MM.1S (cell line): Measurements from ENCODE around the gene RHBG.

Experiments
- DNase-seq: peaks from one replicate; pipeline ENCODE4 v3.0.0-alpha.2; 2015
- H2AFZ ChIP-seq: fragments of 300-600 bp; sonication (generic); 2 replicates; pipeline ENCODE4 v1.6.0; 2016; ENCODE audit warnings: antibody characterized with exemption, low read length
- H3F3A ChIP-seq: fragments of 300-600 bp; sonication (generic); 2 replicates; pipeline ENCODE4 v1.6.1; 2016; ENCODE audit warnings: mild to moderate bottlenecking, antibody characterized with exemption, low read length, moderate library complexity, mixed read lengths; ENCODE audit not compliant: insufficient read depth
- H3K27ac ChIP-seq: fragments of 300-600 bp; sonication (generic); 2 replicates; pipeline ENCODE4 v1.5.1; 2016; ENCODE audit warnings: mild to moderate bottlenecking, low read length
- H3K27me3 ChIP-seq: fragments of 300-600 bp; sonication (generic); replicated peaks from 2 replicates; pipeline ENCODE4 v1.6.0; 2016; ENCODE audit warnings: low read length; ENCODE audit not compliant: insufficient read depth
- H3K36me3 ChIP-seq: fragments of 300-600 bp; sonication (generic); replicated peaks from 2 replicates; pipeline ENCODE4 v1.6.1; 2016; ENCODE audit warnings: mild to moderate bottlenecking, low read length, mixed read lengths; ENCODE audit not compliant: insufficient read depth
- H3K4me1 ChIP-seq: fragments of 300-600 bp; sonication (generic); 2 replicates; pipeline ENCODE4 v1.6.1; 2016; ENCODE audit warnings: low read length, mixed read lengths
- H3K4me2 ChIP-seq: fragments of 300-600 bp; sonication (generic); 2 replicates; pipeline ENCODE4 v1.6.0; 2016; ENCODE audit warnings: low read depth, low read length
- H3K4me3 ChIP-seq: fragments of 300-600 bp; sonication (generic); 2 replicates; pipeline ENCODE4 v1.5.1; 2016; ENCODE audit warnings: low read length, mixed read lengths
- H3K79me2 ChIP-seq: fragments of 300-600 bp; sonication (generic); 2 replicates; pipeline ENCODE4 v1.6.1; 2016; ENCODE audit warnings: mixed run types, low read length, mixed read lengths
- H3K9ac ChIP-seq: fragments of 300-600 bp; sonication (generic); 2 replicates; pipeline ENCODE4 v1.6.1; 2016; ENCODE audit warnings: low read length, mixed read lengths
- H3K9me2 ChIP-seq: fragments of 300-600 bp; sonication (generic); replicated peaks from 2 replicates; pipeline ENCODE4 v1.6.1; 2016; ENCODE audit warnings: mild to moderate bottlenecking, low read length, mixed read lengths; ENCODE audit not compliant: insufficient read depth
- H3K9me3 ChIP-seq: fragments of 300-600 bp; sonication (generic); replicated peaks from 2 replicates; pipeline ENCODE4 v1.6.1; 2016; ENCODE audit warnings: mild to moderate bottlenecking, low read length, mixed read lengths; ENCODE audit not compliant: insufficient read depth
- H4K20me1 ChIP-seq: fragments of 300-600 bp; sonication (generic); 2 replicates; pipeline ENCODE4 v1.6.1; 2016; ENCODE audit warnings: mild to moderate bottlenecking, low read length, moderate library complexity, mixed read lengths; ENCODE audit not compliant: insufficient read depth
- CTCF ChIP-seq: fragments of 300-600 bp; sonication (generic); IDR thresholded peaks from 2 replicates; pipeline ENCODE4 v1.5.1; 2016; ENCODE audit warnings: antibody characterized with exemption, low read length, mixed read lengths
- EZH2 ChIP-seq: fragments of 300-600 bp; sonication (generic); optimal IDR thresholded peaks from 2 replicates; pipeline ENCODE3; 2017; ENCODE audit warnings: low read depth, mild to moderate bottlenecking, antibody characterized with exemption, low read length, mixed read lengths
- EZH2phosphoT487 ChIP-seq: fragments of 300-600 bp; sonication (generic); IDR thresholded peaks from 2 replicates; pipeline ENCODE4 v1.6.1; 2018; ENCODE audit warnings: antibody characterized with exemption, low read length

RHBG gene

GRCh38 chr1:156359249-156359648 lies 9.8 kb upstream of the RHBG start:
- no peaks in the 10 kb centered on the region for H3K9me3 ChIP-seq
- no peaks in the 10 kb centered on the region for H3F3A ChIP-seq
- no peak overlapping the region for H3K4me3 ChIP-seq
- H3K9me2 ChIP-seq, result no peaks in the 10 kb centered on the region
- no peak overlapping the region for H3K27ac ChIP-seq
- H3K4me1 ChIP-seq, result 0 out of 2 replicates have a peak, but pooled peaks cover 8% of the 10 kb centered on the region
- H3K36me3 ChIP-seq, result no peaks in the 10 kb centered on the region
- H3K27me3 ChIP-seq, result peaks cover 33% of the 10 kb centered on the region
- no peak for DNase-seq
- H3K79me2 ChIP-seq, result no peaks in the 10 kb centered on the region
- H3K4me2 ChIP-seq, result no peak overlapping the region
- no peaks in the 10 kb centered on the region for H4K20me1 ChIP-seq
- TF ChIP-seq EZH2, result no peak
- H2AFZ ChIP-seq, result no peak overlapping the region
- H3K9ac ChIP-seq, result no peak overlapping the region

GRCh38 chr1:156359973-156360372 lies 9.0 kb upstream of the RHBG start:
- TF ChIP-seq EZH2 (no peak), CTCF (no peak), EZH2phosphoT487 (no peak)
- 0 out of 2 replicates have a peak, but pooled peaks cover 8% of the 10 kb centered on the region for H3K4me1 ChIP-seq
- no peak overlapping the region for H3K4me2 ChIP-seq
- H3F3A ChIP-seq, result no peaks in the 10 kb centered on the region
- H3K36me3 ChIP-seq, result no peaks in the 10 kb centered on the region
- H2AFZ ChIP-seq, result no peak overlapping the region
- no peak overlapping the region for H3K4me3 ChIP-seq
- H3K9me2 ChIP-seq, result no peaks in the 10 kb centered on the region
- H3K79me2 ChIP-seq, result no peaks in the 10 kb centered on the region
- no peaks in the 10 kb centered on the region for H4K20me1 ChIP-seq
- H3K9me3 ChIP-seq, result no peaks in the 10 kb centered on the region
- H3K27me3 ChIP-seq, result peaks cover 27% of the 10 kb centered on the region
- no peak overlapping the region for H3K27ac ChIP-seq
- H3K9ac ChIP-seq, result no peak overlapping the region
- no peak for DNase-seq

GRCh38 chr1:156360534-156360933 lies 8.5 kb upstream of the RHBG start:
- no peak overlapping the region for H3K4me2 ChIP-seq
- H3F3A ChIP-seq, result no peaks in the 10 kb centered on the region
- peaks cover 25% of the 10 kb centered on the region for H3K27me3 ChIP-seq
- DNase-seq, result no peak
- H3K4me3 ChIP-seq, result no peak overlapping the region
- TF ChIP-seq CTCF (no peak), EZH2 (no peak), EZH2phosphoT487 (no peak)
- H3K4me1 ChIP-seq, result 0 out of 2 replicates have a peak, but pooled peaks cover 8% of the 10 kb centered on the region
- no peaks in the 10 kb centered on the region for H3K36me3 ChIP-seq
- no peaks in the 10 kb centered on the region for H3K79me2 ChIP-seq
- no peak overlapping the region for H3K27ac ChIP-seq
- no peaks in the 10 kb centered on the region for H4K20me1 ChIP-seq
- no peak overlapping the region for H3K9ac ChIP-seq
- no peaks in the 10 kb centered on the region for H3K9me2 ChIP-seq
- no peaks in the 10 kb centered on the region for H3K9me3 ChIP-seq
- no peak overlapping the region for H2AFZ ChIP-seq

GRCh38 chr1:156365754-156366153 lies 3.3 kb upstream of the RHBG start:
- Histone ChIP-seq H3K9me2 (no peaks in the 10 kb centered on the region), H3K79me2 (no peaks in the 10 kb centered on the region), H3K9ac (no peak overlapping the region), H3K27ac (no peak overlapping the region), H4K20me1 (no peaks in the 10 kb centered on the region), H3K4me2 (no peak overlapping the region), H2AFZ (no peak overlapping the region), H3K36me3 (no peaks in the 10 kb centered on the region), H3F3A (0 out of 2 replicates have a peak, but pooled peaks cover 5% of the 10 kb centered on the region), H3K4me3 (no peak overlapping the region), H3K4me1 (peaks cover 8% of the 10 kb centered on the region), H3K27me3 (peaks cover 12% of the 10 kb centered on the region; the same call in 1 of the 2 replicates), H3K9me3 (no peaks in the 10 kb centered on the region)
- TF ChIP-seq EZH2phosphoT487 (no peak), EZH2 (no peak), CTCF (no peak)
- DNase-seq, result no peak
